Left renal cortex interstitium (tissue), 4 donors: ENCODE data around the gene DNAJB11. TPM values are rescaled to one million over a fixed set of nuclear protein-coding genes. Genes with fewer than 3 reads are reported as not detected.
"Not testable (repeated sequence)": the region's sequence is repeated elsewhere in the genome, so short reads cannot be mapped to it uniquely, and the experiment has no call there.

Experiments used
- DNase-seq, 4 donors: peaks; one replicate each; pipeline ENCODE4 v3.0.0-alpha.2; 2013; ENCODE audit warnings: low read depth in 4 of 4, low spot score in 2 of 4, missing footprints in 1 of 4
- polyA plus RNA-seq, 4 donors: library from polyadenylated mRNA; unstranded; fragments of 120-200 nt; gene quantifications; one replicate each; pipeline ENCODE4 v1.2.1, GENCODE V29; 2013; ENCODE audit not compliant: insufficient read length in 4 of 4

DNAJB11 gene
- polyA plus RNA-seq, 4 donors = 63.6 to 78.2 (median 71.5) TPM

- no peak for DNase-seq
These were observed 19.1 kb upstream of the DNAJB11 start for GRCh38 chr3:186551387-186551786.

- DNase-seq = no peak
These were observed 18.0 kb upstream of the DNAJB11 start for GRCh38 chr3:186552408-186553031.

GRCh38 chr3:186564586-186564985 lies 5.9 kb upstream of the DNAJB11 start:
- no peak for DNase-seq

- peak in 1 of 4 donors; percentile 36 for DNase-seq
These were observed 3.8 kb upstream of the DNAJB11 start for GRCh38 chr3:186566772-186567071.

- DNase-seq = peak; percentile 84 to 89 (median 87)
These were observed 3.2 kb upstream of the DNAJB11 start, which contains the start of gene TBCCD1 for GRCh38 chr3:186567072-186567921. TBCCD1 (minus strand) TSS chr3:186567339; CDS start chr3:186564329, 3,010 bp downstream.

GRCh38 chr3:186569361-186569760 lies 1.2 kb upstream of the DNAJB11 start:
- DNase-seq = not testable (repeated sequence)

- DNase-seq = no peak
These were observed 783 bp upstream of the DNAJB11 start for GRCh38 chr3:186569779-186570095.

GRCh38 chr3:186570941-186571643 lies 572 bp downstream of the DNAJB11 start:
- peak in 1 of 4 donors; percentile 9 for DNase-seq

- DNase-seq = no peak
These were observed 1.1 kb downstream of the DNAJB11 start for GRCh38 chr3:186571644-186572013.

- no peak for DNase-seq
These were observed 7.0 kb downstream of the DNAJB11 start for GRCh38 chr3:186577521-186577920.

- DNase-seq = no peak
These were observed 10.3 kb downstream of the DNAJB11 start for GRCh38 chr3:186580785-186581184.

- no peak for DNase-seq
These were observed 12.0 kb downstream of the DNAJB11 start for GRCh38 chr3:186582541-186582940.

GRCh38 chr3:186583831-186584230 lies 13.3 kb downstream of the DNAJB11 start:
- DNase-seq = no peak

GRCh38 chr3:186586245-186586644 lies 15.7 kb downstream of the DNAJB11 start:
- not testable (repeated sequence) for DNase-seq

- no peak for DNase-seq
These were observed 16.7 kb downstream of the DNAJB11 start for GRCh38 chr3:186587183-186587582.

- DNase-seq = no peak
These were observed 18.1 kb downstream of the DNAJB11 start for GRCh38 chr3:186588632-186589031.

- no peak for DNase-seq
These were observed 18.6 kb downstream of the DNAJB11 start for GRCh38 chr3:186589121-186589520.

- DNase-seq = no peak
These were observed 19.5 kb downstream of the DNAJB11 start for GRCh38 chr3:186589856-186590579.

GRCh38 chr3:186590580-186591295 lies 20.2 kb downstream of the DNAJB11 start:
- no peak for DNase-seq

- no peak for DNase-seq
These were observed 22.2 kb downstream of the DNAJB11 start for GRCh38 chr3:186592682-186593081.
